Endothelial cell of umbilical vein (primary cell): Measurements from ENCODE around the gene NAXD. TPM values are rescaled to one million over a fixed set of nuclear protein-coding genes. Genes with fewer than 3 reads are reported as not detected.

Experiments
- BruUV-seq: library from RNA; stranded (reverse); fragments of 400-500 nt; replicated peaks from 2 replicates; lab custom pipeline; 2021; lab: Mats Ljungman, UMichigan
- CTCF ChIA-PET: fragments of 300-600, 350-600 bp; sonication (Branson Sonifier 250); formaldehyde crosslinking; loops from one replicate; lab custom pipeline; 2021; ENCODE audit warnings: antibody characterized with exemption, inconsistent platforms; lab: Charles Lee
- POLR2A ChIA-PET: fragments of 300-600, 350-600 bp; sonication (Branson Sonifier 250); formaldehyde crosslinking; loops from one replicate; lab custom pipeline; 2021; ENCODE audit warnings: antibody characterized with exemption, inconsistent platforms; lab: Charles Lee
- DNase-seq: peaks from one replicate; pipeline ENCODE4 v3.0.0-alpha.2; 2011; ENCODE audit warnings: low read depth, low spot score
- FAIRE-seq: peaks from 2 replicates; lab custom pipeline; 2011; peaks lifted over from hg19 to GRCh38; lab: Jason Lieb, UNC
- H2AFZ ChIP-seq: 2 replicates; pipeline ENCODE4 v1.6.0; 2012; ENCODE audit warnings: low read depth, low read length, control low read depth, inconsistent platforms
- H3K27ac ChIP-seq: 2 replicates; pipeline ENCODE4 v1.5.1; 2011; ENCODE audit warnings: low read depth, mild to moderate bottlenecking, control low read depth, low read length, moderate library complexity; ENCODE audit not compliant: insufficient read depth
- H3K27me3 ChIP-seq, 2 experiments: 2 replicates each; pipeline versions ENCODE4 v1.6.0 to v1.6.1; 2011; ENCODE audit warnings: low read length in 2 of 2, mixed read lengths in 1 of 2; ENCODE audit not compliant: control insufficient read depth in 2 of 2, insufficient read depth in 2 of 2
- H3K36me3 ChIP-seq, 2 experiments: 2 replicates in 1 of 2; 3 replicates in 1 of 2; pipeline ENCODE4 v1.5.1; 2011; ENCODE audit warnings: low read length in 2 of 2, mild to moderate bottlenecking in 1 of 2, moderate library complexity in 1 of 2; ENCODE audit not compliant: control insufficient read depth in 2 of 2, insufficient read depth in 2 of 2; ENCODE audit errors: extremely low read depth in 1 of 2
- H3K4me1 ChIP-seq: 3 replicates; pipeline ENCODE4 v1.5.1; 2011; ENCODE audit warnings: mild to moderate bottlenecking, low read length; ENCODE audit not compliant: control insufficient read depth, insufficient read depth; ENCODE audit errors: extremely low read depth
- H3K4me2 ChIP-seq: 2 replicates; pipeline ENCODE4 v1.6.1; 2011; ENCODE audit warnings: low read length, control low read depth, mixed read lengths; ENCODE audit not compliant: insufficient read depth
- H3K4me3 ChIP-seq, 3 experiments: fragments of 200-600 bp in 1 of 3; sonication (generic), shearing (Covaris generic) in 1 of 3; replicated peaks in 1 of 3; 2 replicates each; pipeline ENCODE4 v1.5.1; 2011 to 2016; ENCODE audit warnings: control low read depth in 3 of 3, low read length in 3 of 3, mild to moderate bottlenecking in 2 of 3, inconsistent platforms in 1 of 3, low read depth in 1 of 3, moderate library complexity in 1 of 3; ENCODE audit not compliant: insufficient read depth in 1 of 3
- H3K79me2 ChIP-seq: 2 replicates; pipeline ENCODE4 v1.6.0; 2012; ENCODE audit warnings: low read length, inconsistent platforms; ENCODE audit not compliant: control insufficient read depth, insufficient read depth
- H3K9ac ChIP-seq: replicated peaks from 2 replicates; pipeline ENCODE3; 2011; ENCODE audit warnings: low read length, control low read depth; ENCODE audit not compliant: insufficient read depth; ENCODE audit errors: extremely low read depth
- H3K9me1 ChIP-seq: replicated peaks from 3 replicates; pipeline ENCODE4 v1.6.0; 2011; ENCODE audit warnings: mild to moderate bottlenecking, low read length; ENCODE audit not compliant: control insufficient read depth, insufficient read depth; ENCODE audit errors: extremely low read depth
- H3K9me3 ChIP-seq: replicated peaks from 2 replicates; pipeline ENCODE4 v1.5.1; 2012; ENCODE audit warnings: low read length, inconsistent platforms; ENCODE audit not compliant: control insufficient read depth, insufficient read depth
- H4K20me1 ChIP-seq: replicated peaks from 2 replicates; pipeline ENCODE3; 2011; ENCODE audit warnings: mild to moderate bottlenecking, low read length; ENCODE audit not compliant: control insufficient read depth, insufficient read depth; ENCODE audit errors: extremely low read depth
- CTCF ChIP-seq, 2 donors: IDR thresholded peaks; 1 replicate in 1 of 2; 2 replicates in 1 of 2; pipeline ENCODE4 v1.5.1; 2011; ENCODE audit warnings: low read length in 2 of 2, mild to moderate bottlenecking in 2 of 2, moderate library complexity in 2 of 2, control low read depth in 1 of 2, inconsistent platforms in 1 of 2, low read depth in 1 of 2; ENCODE audit not compliant: insufficient read depth in 1 of 2; ENCODE audit errors: extremely low read depth in 1 of 2
- EZH2 ChIP-seq: IDR thresholded peaks from 2 replicates; pipeline ENCODE4 v1.6.1; 2012; ENCODE audit warnings: borderline replicate concordance, low read depth, mild to moderate bottlenecking, moderate library complexity, low read length, inconsistent platforms; ENCODE audit not compliant: severe bottlenecking
- FOS ChIP-seq: IDR thresholded peaks from 2 replicates; pipeline ENCODE4 v1.6.1; 2011; ENCODE audit warnings: mild to moderate bottlenecking, low read length, moderate library complexity, borderline replicate concordance; ENCODE audit not compliant: insufficient read depth
- GATA2 ChIP-seq: IDR thresholded peaks from 2 replicates; pipeline ENCODE4 v1.7.0; 2011; ENCODE audit warnings: low read depth, mild to moderate bottlenecking, moderate library complexity, mixed read lengths, low read length; ENCODE audit not compliant: insufficient read length, insufficient read depth
- JUN ChIP-seq: IDR thresholded peaks from 2 replicates; pipeline ENCODE4 v1.6.1; 2011; ENCODE audit warnings: borderline replicate concordance, low read depth; ENCODE audit not compliant: insufficient read length, insufficient read depth
- MAX ChIP-seq: IDR thresholded peaks from 2 replicates; pipeline ENCODE4 v1.6.1; 2011; ENCODE audit not compliant: insufficient read depth, insufficient read length
- MYC ChIP-seq: IDR thresholded peaks from one replicate; pipeline ENCODE4 v1.6.1; 2011; ENCODE audit warnings: mild to moderate bottlenecking, low read depth, low read length
- POLR2A ChIP-seq: IDR thresholded peaks from 2 replicates; pipeline ENCODE4 v1.6.1; 2012; ENCODE audit warnings: low read depth, mild to moderate bottlenecking, control low read depth, low read length
- POLR2AphosphoS5 ChIP-seq: IDR thresholded peaks from 2 replicates; pipeline ENCODE4 v1.6.1; 2012; ENCODE audit warnings: low read depth, mild to moderate bottlenecking, control low read depth, low read length, moderate library complexity; ENCODE audit not compliant: insufficient read depth
- dilution Hi-C: fragments of 300-500 bp; cut with MboI; formaldehyde crosslinking; loops from one replicate; pipeline ENCODE4 v1.15.0; 2019; ENCODE audit warnings: low sequenced_read_pairs; ENCODE audit not compliant: extremely low pct_ligation_motif_present
- intact Hi-C: fragments of 100-400 bp; cut with micrococcal nuclease; formaldehyde crosslinking; loops from one replicate; pipeline ENCODE4 v1.10.0; 2022
- polyA plus RNA-seq, 4 experiments: library from polyadenylated mRNA; depleted of rRNA in 3 of 4; stranded (reverse) in 3 of 4; unstranded in 1 of 4; fragments of >200 nt; gene quantifications; 2 replicates each; pipeline versions ENCODE4 v1.2.1 to v1.2.3, GENCODE V29; 2011 to 2012; ENCODE audit warnings: missing spikeins in 1 of 4
- total RNA-seq: library from RNA; stranded (reverse); gene quantifications from 2 replicates; pipeline ENCODE4 v1.2.3, GENCODE V29; 2021

NAXD gene
- total and polyA plus RNA-seq, 2 donors (not counting 3 experiments of a cell fraction or from before 2014, with no cell fraction given) = 19.9 to 42.9 TPM

- Histone ChIP-seq H3K9ac (no peak overlapping the region), H3K4me1 (no peaks in the 10 kb centered on the region), H3K9me3 (no peaks in the 10 kb centered on the region), H2AFZ (no peak overlapping the region), H3K4me3 (no peak overlapping the region), H3K9me1 (no peaks in the 10 kb centered on the region), H4K20me1 (no peaks in the 10 kb centered on the region), H3K79me2 (no peaks in the 10 kb centered on the region), H3K27ac (no peak overlapping the region), H3K36me3 (no peaks in the 10 kb centered on the region), H3K4me2 (no peak overlapping the region), H3K27me3 (peaks cover 4 to 10% of the 10 kb centered on the region in 2 experiments)
- ChIA-PET CTCF (interaction anchor here (1.1 kb wide), 1 partner anchor 137 kb away, joined by 3 read pairs; no protein-coding TSS in a partner anchor), POLR2A (no interaction called here)
- intact Hi-C loops = loop anchor here (1.0 to 5.0 kb wide), 3 partner anchors 227 to 458 kb away; partner anchors contain the start of gene ANKRD10
- DNase-seq (no peak), FAIRE-seq (no peak)
- dilution Hi-C loops = no loop called here
- BruUV-seq = no TSS peak
- no peak for TF ChIP-seq FOS
- no peak for TF ChIP-seq MAX
- TF ChIP-seq MYC = no peak
- TF ChIP-seq POLR2A = no peak
- TF ChIP-seq POLR2AphosphoS5 = no peak
- TF ChIP-seq GATA2 = no peak
- no peak for TF ChIP-seq JUN
- no peak for TF ChIP-seq EZH2
- TF ChIP-seq CTCF (IDR thresholded peaks at IDR 0.05; ENCODE audit: extremely low read depth in 1 of 2, insufficient read depth in 1 of 2, low read depth in 1 of 2, low read length in 2 of 2) = no peak
Measured at GRCh38 chr13:110592665-110593064, 22.7 kb upstream of the NAXD start.
